GM19099 (cell line): ENCODE results near the gene SLX4IP.

ENCODE experiments used
- POLR2A ChIP-seq: IDR thresholded peaks from 3 replicates; pipeline ENCODE4 v1.6.1; 2011; ENCODE audit warnings: low read depth; ENCODE audit not compliant: insufficient read length; ENCODE audit errors: extremely low read depth

Gene SLX4IP

GRCh38 chr20:10636326-10636818, 201.3 kb downstream of the SLX4IP start:
- TF ChIP-seq POLR2A, result no peak

- TF ChIP-seq POLR2A, result no peak
Measured at GRCh38 chr20:10637031-10637559, 202.0 kb downstream of the SLX4IP start.

- no peak for TF ChIP-seq POLR2A
Measured at GRCh38 chr20:10637563-10637962, 202.5 kb downstream of the SLX4IP start.

GRCh38 chr20:10639077-10639736, 204.1 kb downstream of the SLX4IP start:
- TF ChIP-seq POLR2A, result no peak

GRCh38 chr20:10639737-10640556, 204.8 kb downstream of the SLX4IP start:
- no peak for TF ChIP-seq POLR2A

- TF ChIP-seq POLR2A, result no peak
Measured at GRCh38 chr20:10640897-10641296, 205.8 kb downstream of the SLX4IP start.

GRCh38 chr20:10641467-10641866, 206.4 kb downstream of the SLX4IP start:
- TF ChIP-seq POLR2A, result no peak

- no peak for TF ChIP-seq POLR2A
Measured at GRCh38 chr20:10641893-10642292, 206.8 kb downstream of the SLX4IP start.

- no peak for TF ChIP-seq POLR2A
Measured at GRCh38 chr20:10642856-10643559, 207.9 kb downstream of the SLX4IP start.

GRCh38 chr20:10643560-10643873, 208.4 kb downstream of the SLX4IP start:
- TF ChIP-seq POLR2A, result no peak

- no peak for TF ChIP-seq POLR2A
Measured at GRCh38 chr20:10644458-10645204, 209.5 kb downstream of the SLX4IP start.

GRCh38 chr20:10645205-10645570, 210.1 kb downstream of the SLX4IP start:
- no peak for TF ChIP-seq POLR2A

GRCh38 chr20:10646006-10646405, 210.9 kb downstream of the SLX4IP start:
- TF ChIP-seq POLR2A, result no peak

GRCh38 chr20:10646886-10647420, 211.8 kb downstream of the SLX4IP start:
- TF ChIP-seq POLR2A, result no peak
